ENCODE results near the gene TBC1D19.
"Not testable (repeated sequence)": the region's sequence is repeated elsewhere in the genome, so short reads cannot be mapped to it uniquely, and the experiment has no call there.

The TBC1D19 gene

GRCh38 chr4:26692014-26692726 lies 108.3 kb downstream of the TBC1D19 start:
- H3K27ac ChIP-seq (replicated peaks) = no peak overlapping the region
- no peaks in the 10 kb centered on the region for H3K27me3 ChIP-seq (ENCODE audit: insufficient read depth, poor library complexity, severe bottlenecking)
- TF ChIP-seq POLR2AphosphoS5 (IDR thresholded peaks at IDR 0.05; ENCODE audit: low read depth) (no peak), GABPA (IDR thresholded peaks at IDR 0.05; ENCODE audit: low read depth) (no peak), SPI1 (IDR thresholded peaks at IDR 0.05; ENCODE audit: borderline replicate concordance, low read depth) (no peak)
- TF ChIP-seq, protein P1, sequence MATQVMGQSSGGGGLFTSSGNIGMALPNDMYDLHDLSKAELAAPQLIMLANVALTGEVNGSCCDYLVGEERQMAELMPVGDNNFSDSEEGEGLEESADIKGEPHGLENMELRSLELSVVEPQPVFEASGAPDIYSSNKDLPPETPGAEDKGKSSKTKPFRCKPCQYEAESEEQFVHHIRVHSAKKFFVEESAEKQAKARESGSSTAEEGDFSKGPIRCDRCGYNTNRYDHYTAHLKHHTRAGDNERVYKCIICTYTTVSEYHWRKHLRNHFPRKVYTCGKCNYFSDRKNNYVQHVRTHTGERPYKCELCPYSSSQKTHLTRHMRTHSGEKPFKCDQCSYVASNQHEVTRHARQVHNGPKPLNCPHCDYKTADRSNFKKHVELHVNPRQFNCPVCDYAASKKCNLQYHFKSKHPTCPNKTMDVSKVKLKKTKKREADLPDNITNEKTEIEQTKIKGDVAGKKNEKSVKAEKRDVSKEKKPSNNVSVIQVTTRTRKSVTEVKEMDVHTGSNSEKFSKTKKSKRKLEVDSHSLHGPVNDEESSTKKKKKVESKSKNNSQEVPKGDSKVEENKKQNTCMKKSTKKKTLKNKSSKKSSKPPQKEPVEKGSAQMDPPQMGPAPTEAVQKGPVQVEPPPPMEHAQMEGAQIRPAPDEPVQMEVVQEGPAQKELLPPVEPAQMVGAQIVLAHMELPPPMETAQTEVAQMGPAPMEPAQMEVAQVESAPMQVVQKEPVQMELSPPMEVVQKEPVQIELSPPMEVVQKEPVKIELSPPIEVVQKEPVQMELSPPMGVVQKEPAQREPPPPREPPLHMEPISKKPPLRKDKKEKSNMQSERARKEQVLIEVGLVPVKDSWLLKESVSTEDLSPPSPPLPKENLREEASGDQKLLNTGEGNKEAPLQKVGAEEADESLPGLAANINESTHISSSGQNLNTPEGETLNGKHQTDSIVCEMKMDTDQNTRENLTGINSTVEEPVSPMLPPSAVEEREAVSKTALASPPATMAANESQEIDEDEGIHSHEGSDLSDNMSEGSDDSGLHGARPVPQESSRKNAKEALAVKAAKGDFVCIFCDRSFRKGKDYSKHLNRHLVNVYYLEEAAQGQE (IDR thresholded peaks at IDR 0.05; ENCODE audit: insufficient replicate concordance, low read depth) = no peak
- TF ChIP-seq, protein P2, sequence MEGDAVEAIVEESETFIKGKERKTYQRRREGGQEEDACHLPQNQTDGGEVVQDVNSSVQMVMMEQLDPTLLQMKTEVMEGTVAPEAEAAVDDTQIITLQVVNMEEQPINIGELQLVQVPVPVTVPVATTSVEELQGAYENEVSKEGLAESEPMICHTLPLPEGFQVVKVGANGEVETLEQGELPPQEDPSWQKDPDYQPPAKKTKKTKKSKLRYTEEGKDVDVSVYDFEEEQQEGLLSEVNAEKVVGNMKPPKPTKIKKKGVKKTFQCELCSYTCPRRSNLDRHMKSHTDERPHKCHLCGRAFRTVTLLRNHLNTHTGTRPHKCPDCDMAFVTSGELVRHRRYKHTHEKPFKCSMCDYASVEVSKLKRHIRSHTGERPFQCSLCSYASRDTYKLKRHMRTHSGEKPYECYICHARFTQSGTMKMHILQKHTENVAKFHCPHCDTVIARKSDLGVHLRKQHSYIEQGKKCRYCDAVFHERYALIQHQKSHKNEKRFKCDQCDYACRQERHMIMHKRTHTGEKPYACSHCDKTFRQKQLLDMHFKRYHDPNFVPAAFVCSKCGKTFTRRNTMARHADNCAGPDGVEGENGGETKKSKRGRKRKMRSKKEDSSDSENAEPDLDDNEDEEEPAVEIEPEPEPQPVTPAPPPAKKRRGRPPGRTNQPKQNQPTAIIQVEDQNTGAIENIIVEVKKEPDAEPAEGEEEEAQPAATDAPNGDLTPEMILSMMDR (IDR thresholded peaks at IDR 0.05; ENCODE audit: insufficient read depth, low read length) = no peak
- DNase-seq (ENCODE audit: low read depth in 1 of 2, low spot score in 1 of 2) = no peak
- H3K4me3 ChIP-seq (replicated peaks; ENCODE audit: insufficient read depth, low read length) = no peak overlapping the region

DNA sequence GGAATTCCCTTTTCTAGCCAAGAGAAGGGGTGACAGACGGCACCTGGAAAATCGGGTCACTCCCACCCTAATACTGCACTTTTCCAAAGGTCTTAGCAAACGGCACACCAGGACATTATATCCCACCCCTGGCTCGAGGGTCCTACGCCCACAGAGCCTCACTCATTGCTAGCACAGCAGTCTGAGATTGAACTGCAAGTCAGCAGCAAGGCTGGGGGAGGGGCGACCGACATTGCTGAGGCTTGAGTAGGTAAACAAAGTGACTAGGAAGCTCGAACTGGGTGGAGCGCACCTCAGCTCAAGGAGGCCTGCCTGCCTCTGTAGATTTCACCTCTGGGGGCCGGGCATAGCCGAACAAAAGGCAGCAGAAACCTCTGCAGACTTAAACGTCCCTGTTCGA lies 110.2 kb downstream of the TBC1D19 start:
- DNase-seq (ENCODE audit: low read depth in 1 of 2, low spot score in 1 of 2); H3K27ac ChIP-seq (replicated peaks); H3K4me3 ChIP-seq (replicated peaks; ENCODE audit: insufficient read depth, low read length); H3K27me3 ChIP-seq (ENCODE audit: insufficient read depth, poor library complexity, severe bottlenecking): not testable (repeated sequence)

- Histone ChIP-seq H3K27ac (replicated peaks) (no peak overlapping the region), H3K27me3 (ENCODE audit: insufficient read depth, poor library complexity, severe bottlenecking) (no peaks in the 10 kb centered on the region), H3K4me3 (replicated peaks; ENCODE audit: insufficient read depth, low read length) (no peak overlapping the region)
- DNase-seq (ENCODE audit: low read depth in 1 of 2, low spot score in 1 of 2) = no peak
- TF ChIP-seq POLR2AphosphoS5 (IDR thresholded peaks at IDR 0.05; ENCODE audit: low read depth) (no peak), GABPA (IDR thresholded peaks at IDR 0.05; ENCODE audit: low read depth) (no peak), SPI1 (IDR thresholded peaks at IDR 0.05; ENCODE audit: borderline replicate concordance, low read depth) (no peak)
- TF ChIP-seq, protein P2 (IDR thresholded peaks at IDR 0.05; ENCODE audit: insufficient read depth, low read length) = no peak
- TF ChIP-seq, protein P1 (IDR thresholded peaks at IDR 0.05; ENCODE audit: insufficient replicate concordance, low read depth) = no peak
These were observed 116.2 kb downstream of the TBC1D19 start for GRCh38 chr4:26700110-26700509.

DNA sequence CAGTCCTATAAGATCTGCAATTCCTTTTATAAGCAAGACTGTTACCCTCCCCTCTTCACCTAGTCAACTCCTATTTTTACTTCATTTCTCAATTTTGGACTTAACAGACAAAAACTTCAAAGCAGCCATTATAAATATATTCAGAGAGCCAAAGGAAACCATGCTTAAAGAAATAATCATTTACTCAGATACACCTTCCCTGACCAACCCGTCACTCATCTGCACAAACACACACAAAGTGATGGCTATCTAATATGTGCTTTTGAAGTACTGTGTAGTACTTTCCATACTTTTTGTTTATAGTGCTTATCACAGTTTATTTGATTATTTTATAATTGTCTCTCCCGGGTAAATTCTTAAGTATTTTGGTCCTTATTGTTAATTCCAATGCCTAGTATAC lies 117.2 kb downstream of the TBC1D19 start:
- no peak for DNase-seq (ENCODE audit: low read depth in 1 of 2, low spot score in 1 of 2)
- TF ChIP-seq SPI1 (IDR thresholded peaks at IDR 0.05; ENCODE audit: borderline replicate concordance, low read depth) = no peak
- TF ChIP-seq, protein P2 (IDR thresholded peaks at IDR 0.05; ENCODE audit: insufficient read depth, low read length) = no peak
- TF ChIP-seq POLR2AphosphoS5 (IDR thresholded peaks at IDR 0.05; ENCODE audit: low read depth) = no peak
- TF ChIP-seq, protein P1 (IDR thresholded peaks at IDR 0.05; ENCODE audit: insufficient replicate concordance, low read depth) = no peak
- TF ChIP-seq GABPA (IDR thresholded peaks at IDR 0.05; ENCODE audit: low read depth) = no peak
- H3K4me3 ChIP-seq (replicated peaks; ENCODE audit: insufficient read depth, low read length) = no peak overlapping the region
- no peak overlapping the region for H3K27ac ChIP-seq (replicated peaks)
- no peaks in the 10 kb centered on the region for H3K27me3 ChIP-seq (ENCODE audit: insufficient read depth, poor library complexity, severe bottlenecking)
